Tibial nerve (tissue), 4 donors: ENCODE measurements around the gene GTF2A1.

Experiments used
- EP300 ChIP-seq, 2 donors: sonication (generic); formaldehyde crosslinking; IDR thresholded peaks; one replicate each; pipeline ENCODE4 v1.6.1; 2017; ENCODE audit warnings: antibody characterized with exemption in 2 of 2, mild to moderate bottlenecking in 1 of 2
- POLR2A ChIP-seq, 2 donors: fragments of 450-650 bp; IDR thresholded peaks; one replicate each; pipeline ENCODE4 v1.6.1; 2017; ENCODE audit warnings: antibody characterized with exemption in 2 of 2, mild to moderate bottlenecking in 2 of 2, moderate library complexity in 2 of 2
- TF ChIP-seq, protein P1 (sequence below), 5 experiments: fragments of 200-600 bp in 3 of 5; fragments of 450-650 bp in 2 of 5; sonication (generic) in 3 of 5; IDR thresholded peaks; one replicate each; pipeline ENCODE4 v1.5.1; 2016 to 2019; ENCODE audit warnings: antibody characterized with exemption in 5 of 5, mild to moderate bottlenecking in 3 of 5, moderate library complexity in 2 of 5

DNA sequence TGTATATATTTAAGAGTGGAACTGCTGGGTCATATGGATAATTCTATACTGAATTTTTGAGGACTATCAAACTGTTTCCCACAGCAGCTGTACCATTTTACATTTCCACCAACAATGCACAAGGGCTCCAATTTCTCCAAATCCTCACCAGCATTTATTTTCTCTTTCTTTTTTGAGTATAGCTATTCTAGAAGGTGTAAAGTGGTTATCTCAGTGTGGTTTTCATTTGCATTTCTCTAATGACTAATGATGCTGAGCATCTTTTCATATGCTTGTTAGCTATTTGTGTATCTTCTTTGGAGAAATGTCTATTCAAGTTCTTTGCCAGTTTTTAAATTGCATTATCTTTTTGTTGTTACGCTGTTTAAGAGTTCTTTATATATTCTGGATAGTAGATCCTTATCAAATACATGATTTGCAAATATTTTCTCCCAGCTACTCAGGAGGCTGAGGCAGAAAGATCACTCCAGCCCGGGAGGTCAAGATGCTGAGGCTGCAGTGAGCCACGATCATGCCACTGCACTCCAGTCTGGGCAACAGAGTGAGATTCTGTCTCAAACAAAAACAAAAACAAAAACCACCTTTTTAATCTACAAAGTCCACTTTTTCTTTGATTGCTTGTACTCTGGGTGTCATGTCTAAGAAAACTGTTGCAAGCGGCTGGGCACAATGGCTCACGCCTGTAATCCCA lies 32.8 kb downstream of the GTF2A1 start:
- TF ChIP-seq, protein P1, sequence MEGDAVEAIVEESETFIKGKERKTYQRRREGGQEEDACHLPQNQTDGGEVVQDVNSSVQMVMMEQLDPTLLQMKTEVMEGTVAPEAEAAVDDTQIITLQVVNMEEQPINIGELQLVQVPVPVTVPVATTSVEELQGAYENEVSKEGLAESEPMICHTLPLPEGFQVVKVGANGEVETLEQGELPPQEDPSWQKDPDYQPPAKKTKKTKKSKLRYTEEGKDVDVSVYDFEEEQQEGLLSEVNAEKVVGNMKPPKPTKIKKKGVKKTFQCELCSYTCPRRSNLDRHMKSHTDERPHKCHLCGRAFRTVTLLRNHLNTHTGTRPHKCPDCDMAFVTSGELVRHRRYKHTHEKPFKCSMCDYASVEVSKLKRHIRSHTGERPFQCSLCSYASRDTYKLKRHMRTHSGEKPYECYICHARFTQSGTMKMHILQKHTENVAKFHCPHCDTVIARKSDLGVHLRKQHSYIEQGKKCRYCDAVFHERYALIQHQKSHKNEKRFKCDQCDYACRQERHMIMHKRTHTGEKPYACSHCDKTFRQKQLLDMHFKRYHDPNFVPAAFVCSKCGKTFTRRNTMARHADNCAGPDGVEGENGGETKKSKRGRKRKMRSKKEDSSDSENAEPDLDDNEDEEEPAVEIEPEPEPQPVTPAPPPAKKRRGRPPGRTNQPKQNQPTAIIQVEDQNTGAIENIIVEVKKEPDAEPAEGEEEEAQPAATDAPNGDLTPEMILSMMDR (IDR thresholded peaks at IDR 0.05) = no peak
- TF ChIP-seq POLR2A (IDR thresholded peaks at IDR 0.05) = no peak
- no peak for TF ChIP-seq EP300 (IDR thresholded peaks at IDR 0.05)
